ENCODE measurements around the gene POLR2B.

DNA sequence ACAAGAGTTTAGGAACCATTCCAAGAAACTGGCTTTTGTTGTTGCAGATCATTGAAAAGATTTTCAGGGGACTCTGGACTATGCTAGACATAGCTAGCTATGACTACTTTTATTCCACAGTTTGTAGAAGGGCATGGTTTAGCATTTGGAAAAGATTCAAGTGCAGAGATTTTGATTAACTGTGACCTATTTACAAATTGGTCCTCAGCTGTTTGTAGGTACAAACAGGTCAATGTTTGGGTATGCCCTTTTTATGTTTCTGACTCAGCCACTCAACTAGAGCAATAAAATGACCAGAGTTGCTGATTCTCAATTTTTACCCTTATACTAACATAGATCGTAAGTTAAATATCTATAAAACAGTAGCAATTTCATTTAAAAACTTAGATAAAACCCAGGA, 84.8 kb downstream of the POLR2B start:
- TF ChIP-seq CTCF (IDR thresholded peaks at IDR 0.05): no peak
- TF ChIP-seq POLR2A (IDR thresholded peaks at IDR 0.05): no peak

Data from esophagus squamous epithelium (tissue), 4 donors.